Measurements from ENCODE around the gene TNS1. TPM values are rescaled to one million over a fixed set of nuclear protein-coding genes. Genes with fewer than 3 reads are reported as not detected.

Gene TNS1
- total and polyA plus RNA-seq, 2 donors (not counting 1 experiment from before 2014, with no cell fraction given), result 0.10 to 0.86 TPM

- Histone ChIP-seq H3K79me2 (ENCODE audit: control insufficient read depth, insufficient read depth, low read length) (no peaks in the 10 kb centered on the region), H3K4me1 (ENCODE audit: control insufficient read depth in 2 of 2, insufficient read depth in 2 of 2, low read length in 2 of 2) (no peaks in the 10 kb centered on the region), H3K4me2 (replicated peaks; ENCODE audit: low read depth, low read length, poor library complexity, severe bottlenecking) (no peak overlapping the region), H3K4me3 (ENCODE audit: control extremely low read depth in 1 of 5, extremely low read depth in 1 of 5, insufficient read depth in 1 of 5, low read depth in 2 of 5, low read length in 4 of 5) (no peak overlapping the region), H3K27ac (ENCODE audit: low read length in 2 of 2) (no peak overlapping the region), H3K27me3 (replicated peaks in 1 of 4; ENCODE audit: control extremely low read depth in 1 of 4, control insufficient read depth in 3 of 4, insufficient read depth in 4 of 4, low read length in 3 of 4) (no peaks in the 10 kb centered on the region), H3K36me3 (replicated peaks in 1 of 2; ENCODE audit: control extremely low read depth in 1 of 2, control insufficient read depth in 1 of 2, extremely low read depth in 1 of 2, insufficient read depth in 2 of 2, low read length in 1 of 2) (no peaks in the 10 kb centered on the region), H3K9ac (ENCODE audit: low read length) (no peak overlapping the region), H3K9me3 (ENCODE audit: control extremely low read depth in 1 of 3, control insufficient read depth in 2 of 3, insufficient read depth in 1 of 3, low read length in 2 of 3) (peaks cover 0 to 2% (median 0%) of the 10 kb centered on the region in 3 donors), H4K20me1 (ENCODE audit: control insufficient read depth, insufficient read depth, low read length, poor library complexity, severe bottlenecking) (no peaks in the 10 kb centered on the region), H2AFZ (ENCODE audit: insufficient read depth, low read depth, low read length, poor library complexity, severe bottlenecking) (no peak overlapping the region)
- ChIA-PET CTCF (no interaction called here), POLR2A (no interaction called here)
- DNase-seq, result no peak
- Mint-ChIP-seq H3K4me3 (no peak overlapping the region), H3K9me3 (ENCODE audit: insufficient read depth) (no peaks in the 10 kb centered on the region), H3K4me1 (no peaks in the 10 kb centered on the region), H3K27ac (no peak overlapping the region), H3K27me3 (peaks cover 4% of the 10 kb centered on the region)
- ATAC-seq (ENCODE audit: low read depth), result no peak
- WGBS (ENCODE audit: insufficient coverage), result 77% methylated on average over 8 of the region's 8 CpGs
- intact Hi-C loops (cut with micrococcal nuclease), result no loop called here
- TF ChIP-seq, protein P1, sequence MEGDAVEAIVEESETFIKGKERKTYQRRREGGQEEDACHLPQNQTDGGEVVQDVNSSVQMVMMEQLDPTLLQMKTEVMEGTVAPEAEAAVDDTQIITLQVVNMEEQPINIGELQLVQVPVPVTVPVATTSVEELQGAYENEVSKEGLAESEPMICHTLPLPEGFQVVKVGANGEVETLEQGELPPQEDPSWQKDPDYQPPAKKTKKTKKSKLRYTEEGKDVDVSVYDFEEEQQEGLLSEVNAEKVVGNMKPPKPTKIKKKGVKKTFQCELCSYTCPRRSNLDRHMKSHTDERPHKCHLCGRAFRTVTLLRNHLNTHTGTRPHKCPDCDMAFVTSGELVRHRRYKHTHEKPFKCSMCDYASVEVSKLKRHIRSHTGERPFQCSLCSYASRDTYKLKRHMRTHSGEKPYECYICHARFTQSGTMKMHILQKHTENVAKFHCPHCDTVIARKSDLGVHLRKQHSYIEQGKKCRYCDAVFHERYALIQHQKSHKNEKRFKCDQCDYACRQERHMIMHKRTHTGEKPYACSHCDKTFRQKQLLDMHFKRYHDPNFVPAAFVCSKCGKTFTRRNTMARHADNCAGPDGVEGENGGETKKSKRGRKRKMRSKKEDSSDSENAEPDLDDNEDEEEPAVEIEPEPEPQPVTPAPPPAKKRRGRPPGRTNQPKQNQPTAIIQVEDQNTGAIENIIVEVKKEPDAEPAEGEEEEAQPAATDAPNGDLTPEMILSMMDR (IDR thresholded peaks at IDR 0.05), result no peak
- no peak for TF ChIP-seq EZH2 (IDR thresholded peaks at IDR 0.05; ENCODE audit: borderline replicate concordance, insufficient read depth, low read depth, low read length, poor library complexity, severe bottlenecking)
Observed at GRCh38 chr2:217829420-217829819, 173.4 kb downstream of the TNS1 start.

- no peak for ATAC-seq (ENCODE audit: low read depth)
- no peaks in the 10 kb centered on the region for H3K9me3 Mint-ChIP-seq (ENCODE audit: insufficient read depth)
Observed at GRCh38 chr2:217828336-217828735, 174.5 kb downstream of the TNS1 start.

More at GRCh38 chr2:217828336-217828735, 174.5 kb downstream of the TNS1 start:
- TF ChIP-seq, protein P1 (IDR thresholded peaks at IDR 0.05), result no peak
- no peak for TF ChIP-seq EZH2 (IDR thresholded peaks at IDR 0.05; ENCODE audit: borderline replicate concordance, insufficient read depth, low read depth, low read length, poor library complexity, severe bottlenecking)
- CTCF ChIA-PET, result no interaction called here
- no peak for DNase-seq
- H3K27me3 ChIP-seq (replicated peaks in 1 of 4; ENCODE audit: control extremely low read depth in 1 of 4, control insufficient read depth in 3 of 4, insufficient read depth in 4 of 4, low read length in 3 of 4), result no peaks in the 10 kb centered on the region
- no peaks in the 10 kb centered on the region for H3K36me3 ChIP-seq (replicated peaks in 1 of 2; ENCODE audit: control extremely low read depth in 1 of 2, control insufficient read depth in 1 of 2, extremely low read depth in 1 of 2, insufficient read depth in 2 of 2, low read length in 1 of 2)
- no peak overlapping the region for H2AFZ ChIP-seq (ENCODE audit: insufficient read depth, low read depth, low read length, poor library complexity, severe bottlenecking)
- H3K79me2 ChIP-seq (ENCODE audit: control insufficient read depth, insufficient read depth, low read length), result no peaks in the 10 kb centered on the region
- no peaks in the 10 kb centered on the region for H4K20me1 ChIP-seq (ENCODE audit: control insufficient read depth, insufficient read depth, low read length, poor library complexity, severe bottlenecking)
- peaks cover 4% of the 10 kb centered on the region for H3K27me3 Mint-ChIP-seq
- intact Hi-C loops (cut with micrococcal nuclease), result no loop called here
- POLR2A ChIA-PET, result no interaction called here
- H3K9me3 ChIP-seq (ENCODE audit: control extremely low read depth in 1 of 3, control insufficient read depth in 2 of 3, insufficient read depth in 1 of 3, low read length in 2 of 3), result no peaks in the 10 kb centered on the region
- no peak overlapping the region for H3K9ac ChIP-seq (ENCODE audit: low read length)
- no peak overlapping the region for H3K27ac ChIP-seq (ENCODE audit: low read length in 2 of 2)
- H3K4me3 ChIP-seq (ENCODE audit: control extremely low read depth in 1 of 5, extremely low read depth in 1 of 5, insufficient read depth in 1 of 5, low read depth in 2 of 5, low read length in 4 of 5), result no peak overlapping the region
- H3K27ac Mint-ChIP-seq, result no peak overlapping the region
- H3K4me1 ChIP-seq (ENCODE audit: control insufficient read depth in 2 of 2, insufficient read depth in 2 of 2, low read length in 2 of 2), result no peaks in the 10 kb centered on the region
- H3K4me1 Mint-ChIP-seq, result no peaks in the 10 kb centered on the region
- 71% methylated on average over 4 of the region's 4 CpGs for WGBS (ENCODE audit: insufficient coverage)
- no peak overlapping the region for H3K4me2 ChIP-seq (replicated peaks; ENCODE audit: low read depth, low read length, poor library complexity, severe bottlenecking)
- H3K4me3 Mint-ChIP-seq, result no peak overlapping the region

Data from B cell (primary cell).